PC-9 (cell line): ENCODE measurements around the gene USP36. TPM values are rescaled to one million over a fixed set of nuclear protein-coding genes. Genes with fewer than 3 reads are reported as not detected.

Source experiments
- BruUV-seq: library from RNA; stranded (reverse); fragments of 400-500 nt; replicated peaks from 2 replicates; lab custom pipeline; 2021; lab: Mats Ljungman, UMichigan
- CTCF ChIA-PET: fragments of 300-600 bp; sonication (Branson Sonifier 250); formaldehyde crosslinking; loops from one replicate; lab custom pipeline; 2022; ENCODE audit warnings: antibody characterized with exemption; lab: Charles Lee
- POLR2A ChIA-PET: fragments of 300-600 bp; sonication (Branson Sonifier 250); formaldehyde crosslinking; loops from one replicate; lab custom pipeline; 2022; ENCODE audit warnings: antibody characterized with exemption; ENCODE audit not compliant: unreplicated experiment; lab: Charles Lee
- DNase-seq, 2 experiments: peaks; one replicate each; pipeline versions ENCODE4 v3.0.0 to v3.0.0-alpha.2; 2015 to 2022; ENCODE audit warnings: mixed read lengths in 1 of 2
- H2AFZ ChIP-seq: fragments of 200-600 bp; sonication (generic); 2 replicates; pipeline ENCODE4 v1.8.1; 2017; ENCODE audit warnings: antibody characterized with exemption
- H3F3A ChIP-seq: fragments of 200-600 bp; sonication (generic); 2 replicates; pipeline ENCODE4 v1.8.1; 2017; ENCODE audit warnings: antibody characterized with exemption, mild to moderate bottlenecking, low read depth; ENCODE audit not compliant: insufficient read depth
- H3K27ac ChIP-seq: fragments of 200-600 bp; sonication (generic); 2 replicates; pipeline ENCODE4 v1.6.1; 2016; ENCODE audit warnings: mixed run types
- H3K27me3 ChIP-seq: fragments of 200-600 bp; sonication (generic); 2 replicates; pipeline ENCODE4 v1.6.1; 2016; ENCODE audit warnings: low read depth, mixed run types; ENCODE audit not compliant: insufficient read depth
- H3K36me3 ChIP-seq: fragments of 200-600 bp; sonication (generic); 2 replicates; pipeline ENCODE4 v1.6.1; 2016; ENCODE audit warnings: low read depth, mixed run types
- H3K4me1 ChIP-seq: fragments of 200-600 bp; sonication (generic); replicated peaks from 2 replicates; pipeline ENCODE4 v1.6.1; 2016; ENCODE audit warnings: mixed run types; ENCODE audit not compliant: insufficient read depth
- H3K4me2 ChIP-seq: fragments of 200-600 bp; sonication (generic); 2 replicates; pipeline ENCODE4 v1.6.1; 2017; ENCODE audit warnings: mixed run types
- H3K4me3 ChIP-seq: fragments of 200-600 bp; sonication (generic); 2 replicates; pipeline ENCODE4 v1.6.1; 2016; ENCODE audit warnings: mixed run types
- H3K79me2 ChIP-seq: fragments of 200-600 bp; sonication (generic); 2 replicates; pipeline ENCODE4 v1.6.1; 2017; ENCODE audit warnings: low read depth, mixed run types
- H3K9me2 ChIP-seq: fragments of 200-600 bp; sonication (generic); 2 replicates; pipeline ENCODE4 v1.8.1; 2017; ENCODE audit warnings: mild to moderate bottlenecking; ENCODE audit not compliant: insufficient read depth
- H3K9me3 ChIP-seq: fragments of 200-600 bp; sonication (generic); 2 replicates; pipeline ENCODE4 v1.8.1; 2016; ENCODE audit warnings: low read depth; ENCODE audit not compliant: insufficient read depth
- H4K20me1 ChIP-seq: fragments of 200-600 bp; sonication (generic); 2 replicates; pipeline ENCODE4 v1.8.1; 2017; ENCODE audit not compliant: insufficient read depth
- CTCF ChIP-seq: fragments of 200-600 bp; sonication (generic); conservative IDR thresholded peaks from 2 replicates; pipeline ENCODE4 v1.6.1; 2017; ENCODE audit warnings: mixed run types, antibody characterized with exemption, mild to moderate bottlenecking, moderate library complexity
- EZH2 ChIP-seq: fragments of 200-600 bp; sonication (generic); IDR thresholded peaks from 2 replicates; pipeline ENCODE4 v1.8.0; 2017; ENCODE audit warnings: antibody characterized with exemption, low read depth
- intact Hi-C: fragments of 100-400 bp; cut with micrococcal nuclease; formaldehyde crosslinking; loops from one replicate; pipeline ENCODE4 v1.10.0; 2022; ENCODE audit not compliant: unreplicated experiment
- total RNA-seq: library from RNA; stranded (reverse); gene quantifications from 2 replicates; pipeline ENCODE4 v1.2.3, GENCODE V29; 2021

USP36 gene
- total RNA-seq, 1 experiment from 2014 or later, result 46.2 TPM

GRCh38 chr17:78789663-78790181 is 50.9 kb downstream of the USP36 start:
- no peak overlapping the region for H3K27ac ChIP-seq
- TF ChIP-seq EZH2, result no peak
- TF ChIP-seq CTCF, result no peak

GRCh38 chr17:78789149-78789662 is 51.4 kb downstream of the USP36 start:
- Histone ChIP-seq H3K27ac (no peak overlapping the region), H3K4me2 (no peak overlapping the region), H3K79me2 (no peaks in the 10 kb centered on the region), H3K4me1 (no peaks in the 10 kb centered on the region), H3K4me3 (no peak overlapping the region), H3K9me2 (no peaks in the 10 kb centered on the region), H3K9me3 (no peaks in the 10 kb centered on the region), H3F3A (no peaks in the 10 kb centered on the region; the same call in 1 of the 2 replicates), H3K36me3 (no peaks in the 10 kb centered on the region), H2AFZ (no peak overlapping the region), H4K20me1 (no peaks in the 10 kb centered on the region), H3K27me3 (no peaks in the 10 kb centered on the region)
- no TSS peak for BruUV-seq
- DNase-seq, result no peak
- TF ChIP-seq CTCF (no peak), EZH2 (no peak)
- intact Hi-C loops, result no loop called here
- ChIA-PET CTCF (interaction anchor here (0.7 kb wide), 1 partner anchor 25 kb away, joined by 5 read pairs; no protein-coding TSS in a partner anchor), POLR2A (no interaction called here)

More at GRCh38 chr17:78789663-78790181, 50.9 kb downstream of the USP36 start:
- Histone ChIP-seq H3K4me2 (no peak overlapping the region), H3K4me1 (no peaks in the 10 kb centered on the region), H3K9me3 (no peaks in the 10 kb centered on the region), H3K79me2 (no peaks in the 10 kb centered on the region), H4K20me1 (no peaks in the 10 kb centered on the region), H3K36me3 (no peaks in the 10 kb centered on the region), H2AFZ (no peak overlapping the region), H3K9me2 (no peaks in the 10 kb centered on the region), H3K27me3 (no peaks in the 10 kb centered on the region), H3K4me3 (no peak overlapping the region), H3F3A (no peaks in the 10 kb centered on the region)
- no peak for DNase-seq
- CTCF ChIA-PET, result interaction anchor here (0.7 kb wide), 1 partner anchor 25 kb away, joined by 5 read pairs; no protein-coding TSS in a partner anchor
- intact Hi-C loops, result no loop called here
- no TSS peak for BruUV-seq
- POLR2A ChIA-PET, result no interaction called here

GRCh38 chr17:78788451-78788850 is 52.2 kb downstream of the USP36 start:
- ChIA-PET POLR2A (no interaction called here), CTCF (no interaction called here)
- no peaks in the 10 kb centered on the region for H3K27me3 ChIP-seq
- H3K4me3 ChIP-seq, result no peak overlapping the region
- H3K36me3 ChIP-seq, result no peaks in the 10 kb centered on the region
- TF ChIP-seq CTCF (no peak), EZH2 (no peak)
- no peak overlapping the region for H2AFZ ChIP-seq
- H3K4me1 ChIP-seq, result no peaks in the 10 kb centered on the region
- H3K27ac ChIP-seq, result no peak overlapping the region
- H3F3A ChIP-seq, result peaks cover 7% of the 10 kb centered on the region; the same call in 1 of the 2 replicates
- H3K9me2 ChIP-seq, result no peaks in the 10 kb centered on the region
- H4K20me1 ChIP-seq, result no peaks in the 10 kb centered on the region
- no peaks in the 10 kb centered on the region for H3K79me2 ChIP-seq
- no peak for DNase-seq
- intact Hi-C loops, result no loop called here
- no peak overlapping the region for H3K4me2 ChIP-seq
- no peaks in the 10 kb centered on the region for H3K9me3 ChIP-seq
- no TSS peak for BruUV-seq
